HEK293 (cell line): Measurements from ENCODE around the gene MXI1.

ENCODE experiments used
- CTCF ChIA-PET: fragments of 350-600 bp; formaldehyde crosslinking; extraction: SDS; loops from one replicate; lab custom pipeline; 2021; ENCODE audit warnings: antibody characterized with exemption; lab: Yijun Ruan, JAX
- POLR2A ChIA-PET: fragments of 300-600 bp; formaldehyde crosslinking; extraction: SDS; loops from one replicate; lab custom pipeline; 2020; ENCODE audit warnings: antibody characterized with exemption, inconsistent platforms; lab: Yijun Ruan, JAX
- H3K27ac ChIP-seq: fragments of 200-500 bp; sonication (Bioruptor generic); 2 replicates; pipeline ENCODE4 v1.5.1; 2014; ENCODE audit warnings: low read depth, low read length, control low read depth, inconsistent platforms; ENCODE audit errors: extremely low read depth
- H3K36me3 ChIP-seq, 2 experiments: fragments of 200-500 bp in 1 of 2; sonication (Bioruptor generic) in 1 of 2; 1 replicate in 1 of 2; 2 replicates in 1 of 2; pipeline ENCODE4 v1.5.1; 2014 to 2017; ENCODE audit warnings: inconsistent platforms in 2 of 2, low read length in 2 of 2; ENCODE audit not compliant: control insufficient read depth in 2 of 2, insufficient read depth in 1 of 2
- H3K4me1 ChIP-seq: fragments of 200-500 bp; sonication (Bioruptor generic); 2 replicates; pipeline ENCODE4 v1.5.1; 2014; ENCODE audit warnings: mild to moderate bottlenecking, low read length, inconsistent platforms; ENCODE audit not compliant: control insufficient read depth, insufficient read depth
- H3K4me3 ChIP-seq: 2 replicates; pipeline ENCODE4 v1.5.1; 2011; ENCODE audit warnings: low read depth, mild to moderate bottlenecking, control low read depth, low read length, moderate library complexity
- H3K9me3 ChIP-seq: fragments of 200-500 bp; sonication (Bioruptor generic); 2 replicates; pipeline ENCODE4 v1.5.1; 2014; ENCODE audit warnings: low read depth, low read length, inconsistent platforms; ENCODE audit not compliant: control insufficient read depth, insufficient read depth
- FEZF1 ChIP-seq: fragments of 450-650 bp; formaldehyde crosslinking; IDR thresholded peaks from 2 replicates; pipeline ENCODE4 v1.5.1; 2016; ENCODE audit warnings: missing biosample characterization, missing genetic modification characterization
- GLIS1 ChIP-seq: fragments of 450-650 bp; formaldehyde crosslinking; IDR thresholded peaks from 2 replicates; pipeline ENCODE4 v1.5.1; 2016; ENCODE audit warnings: missing biosample characterization, missing genetic modification characterization
- KLF8 ChIP-seq: fragments of 450-650 bp; formaldehyde crosslinking; IDR thresholded peaks from 2 replicates; pipeline ENCODE4 v1.5.1; 2016; ENCODE audit warnings: missing biosample characterization, missing genetic modification characterization
- REPIN1 ChIP-seq: fragments of 450-650 bp; formaldehyde crosslinking; IDR thresholded peaks from 2 replicates; pipeline ENCODE4 v1.5.1; 2017; ENCODE audit warnings: missing biosample characterization, missing genetic modification characterization, low read depth
- ZFP69B ChIP-seq: fragments of 450-650 bp; formaldehyde crosslinking; IDR thresholded peaks from 2 replicates; pipeline ENCODE4 v1.5.1; 2016; ENCODE audit warnings: missing biosample characterization, missing genetic modification characterization
- ZNF155 ChIP-seq: fragments of 450-650 bp; formaldehyde crosslinking; IDR thresholded peaks from 2 replicates; pipeline ENCODE4 v1.5.1; 2016; ENCODE audit warnings: missing biosample characterization, missing genetic modification characterization
- ZNF157 ChIP-seq: fragments of 450-650 bp; formaldehyde crosslinking; IDR thresholded peaks from 2 replicates; pipeline ENCODE4 v1.5.1; 2016; ENCODE audit warnings: missing biosample characterization, missing genetic modification characterization
- ZNF211 ChIP-seq: fragments of 450-650 bp; formaldehyde crosslinking; IDR thresholded peaks from 2 replicates; pipeline ENCODE4 v1.5.1; 2016; ENCODE audit warnings: low read depth, missing biosample characterization, missing genetic modification characterization
- ZNF266 ChIP-seq: fragments of 450-650 bp; formaldehyde crosslinking; IDR thresholded peaks from 2 replicates; pipeline ENCODE4 v1.5.1; 2016; ENCODE audit warnings: missing biosample characterization, missing genetic modification characterization, low read depth
- ZNF366 ChIP-seq: fragments of 450-650 bp; formaldehyde crosslinking; conservative IDR thresholded peaks from 2 replicates; pipeline ENCODE4 v1.5.1; 2016; ENCODE audit warnings: missing biosample characterization, missing genetic modification characterization
- ZNF501 ChIP-seq: fragments of 450-650 bp; formaldehyde crosslinking; IDR thresholded peaks from 2 replicates; pipeline ENCODE4 v1.5.1; 2016; ENCODE audit warnings: missing biosample characterization, missing genetic modification characterization
- ZNF514 ChIP-seq: fragments of 450-650 bp; formaldehyde crosslinking; IDR thresholded peaks from 2 replicates; pipeline ENCODE4 v1.5.1; 2016; ENCODE audit warnings: missing biosample characterization, missing genetic modification characterization
- ZNF610 ChIP-seq: fragments of 450-650 bp; formaldehyde crosslinking; IDR thresholded peaks from 2 replicates; pipeline ENCODE4 v1.5.1; 2016; ENCODE audit warnings: missing biosample characterization, missing genetic modification characterization, borderline replicate concordance
- TF ChIP-seq, protein P1 (sequence below): fragments of 450-650 bp; formaldehyde crosslinking; IDR thresholded peaks from 2 replicates; pipeline ENCODE4 v1.5.1; 2016; ENCODE audit warnings: missing biosample characterization, missing genetic modification characterization
- TF ChIP-seq, protein P2 (sequence below): fragments of 450-650 bp; formaldehyde crosslinking; IDR thresholded peaks from 2 replicates; pipeline ENCODE4 v1.5.1; 2016; ENCODE audit warnings: missing biosample characterization, missing genetic modification characterization
- TF ChIP-seq, protein P3 (sequence below): fragments of 450-650 bp; formaldehyde crosslinking; IDR thresholded peaks from 2 replicates; pipeline ENCODE4 v1.5.1; 2017; ENCODE audit warnings: missing biosample characterization, missing genetic modification characterization
- TF ChIP-seq, protein P4 (sequence below): fragments of 450-650 bp; formaldehyde crosslinking; IDR thresholded peaks from 2 replicates; pipeline ENCODE4 v1.5.1; 2017; ENCODE audit warnings: missing biosample characterization, missing genetic modification characterization
- TF ChIP-seq, protein P5 (sequence below): fragments of 450-650 bp; IDR thresholded peaks from 2 replicates; pipeline ENCODE4 v1.5.1; 2018; ENCODE audit warnings: missing biosample characterization, mild to moderate bottlenecking, missing genetic modification characterization
- TF ChIP-seq, protein P6 (sequence below): fragments of 450-650 bp; formaldehyde crosslinking; IDR thresholded peaks from 2 replicates; pipeline ENCODE4 v1.5.1; 2016; ENCODE audit warnings: missing biosample characterization, missing genetic modification characterization
- TF ChIP-seq, protein P7 (sequence below): fragments of 450-650 bp; formaldehyde crosslinking; IDR thresholded peaks from 2 replicates; pipeline ENCODE4 v1.5.1; 2016; ENCODE audit warnings: missing biosample characterization, missing genetic modification characterization

The MXI1 gene

DNA sequence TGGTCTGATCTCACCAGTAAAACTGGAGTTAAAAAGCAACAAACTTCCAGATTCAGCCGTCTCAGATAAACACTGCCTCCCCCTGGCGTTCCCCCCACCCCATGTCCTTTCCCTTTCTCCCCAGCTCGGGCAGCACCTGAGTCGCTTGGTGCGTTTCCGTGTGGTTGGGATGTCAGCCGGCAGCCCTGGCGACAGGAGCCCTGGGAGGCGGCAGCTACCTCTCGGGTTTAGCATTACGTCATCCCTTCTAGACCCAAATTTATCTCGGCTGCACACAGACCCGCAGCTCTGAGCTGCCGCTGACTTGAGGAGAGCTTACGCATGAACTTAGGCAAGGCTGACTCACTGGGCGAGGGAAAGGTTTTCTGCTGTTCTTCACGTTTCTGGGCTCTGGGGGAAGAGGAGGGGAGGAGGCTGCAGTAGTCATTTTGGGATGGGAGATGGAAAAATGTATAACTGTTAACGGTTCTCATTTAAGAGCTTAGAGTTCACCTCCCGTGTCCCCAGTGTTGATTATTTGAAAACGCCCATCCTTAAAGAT lies 14.4 kb downstream of the MXI1 start (continued):
- TF ChIP-seq ZNF155 (no peak), ZNF366 (tag by site-specific recombination) (peak; percentile 86), ZNF501 (tag by site-specific recombination) (peak; percentile 75; the same call in 1 of the 2 replicates), ZNF157 (no peak), REPIN1 (tag by site-specific recombination) (no peak), KLF8 (tag by site-specific recombination) (peak; percentile 65; the same call in 1 of the 2 replicates), ZNF610 (peak; percentile 62; the same call in 1 of the 2 replicates), ZNF211 (no peak)
- TF ChIP-seq, protein P1, sequence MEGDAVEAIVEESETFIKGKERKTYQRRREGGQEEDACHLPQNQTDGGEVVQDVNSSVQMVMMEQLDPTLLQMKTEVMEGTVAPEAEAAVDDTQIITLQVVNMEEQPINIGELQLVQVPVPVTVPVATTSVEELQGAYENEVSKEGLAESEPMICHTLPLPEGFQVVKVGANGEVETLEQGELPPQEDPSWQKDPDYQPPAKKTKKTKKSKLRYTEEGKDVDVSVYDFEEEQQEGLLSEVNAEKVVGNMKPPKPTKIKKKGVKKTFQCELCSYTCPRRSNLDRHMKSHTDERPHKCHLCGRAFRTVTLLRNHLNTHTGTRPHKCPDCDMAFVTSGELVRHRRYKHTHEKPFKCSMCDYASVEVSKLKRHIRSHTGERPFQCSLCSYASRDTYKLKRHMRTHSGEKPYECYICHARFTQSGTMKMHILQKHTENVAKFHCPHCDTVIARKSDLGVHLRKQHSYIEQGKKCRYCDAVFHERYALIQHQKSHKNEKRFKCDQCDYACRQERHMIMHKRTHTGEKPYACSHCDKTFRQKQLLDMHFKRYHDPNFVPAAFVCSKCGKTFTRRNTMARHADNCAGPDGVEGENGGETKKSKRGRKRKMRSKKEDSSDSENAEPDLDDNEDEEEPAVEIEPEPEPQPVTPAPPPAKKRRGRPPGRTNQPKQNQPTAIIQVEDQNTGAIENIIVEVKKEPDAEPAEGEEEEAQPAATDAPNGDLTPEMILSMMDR: peak; percentile 78
- TF ChIP-seq, protein P2, sequence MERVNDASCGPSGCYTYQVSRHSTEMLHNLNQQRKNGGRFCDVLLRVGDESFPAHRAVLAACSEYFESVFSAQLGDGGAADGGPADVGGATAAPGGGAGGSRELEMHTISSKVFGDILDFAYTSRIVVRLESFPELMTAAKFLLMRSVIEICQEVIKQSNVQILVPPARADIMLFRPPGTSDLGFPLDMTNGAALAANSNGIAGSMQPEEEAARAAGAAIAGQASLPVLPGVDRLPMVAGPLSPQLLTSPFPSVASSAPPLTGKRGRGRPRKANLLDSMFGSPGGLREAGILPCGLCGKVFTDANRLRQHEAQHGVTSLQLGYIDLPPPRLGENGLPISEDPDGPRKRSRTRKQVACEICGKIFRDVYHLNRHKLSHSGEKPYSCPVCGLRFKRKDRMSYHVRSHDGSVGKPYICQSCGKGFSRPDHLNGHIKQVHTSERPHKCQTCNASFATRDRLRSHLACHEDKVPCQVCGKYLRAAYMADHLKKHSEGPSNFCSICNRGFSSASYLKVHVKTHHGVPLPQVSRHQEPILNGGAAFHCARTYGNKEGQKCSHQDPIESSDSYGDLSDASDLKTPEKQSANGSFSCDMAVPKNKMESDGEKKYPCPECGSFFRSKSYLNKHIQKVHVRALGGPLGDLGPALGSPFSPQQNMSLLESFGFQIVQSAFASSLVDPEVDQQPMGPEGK: peak; percentile 86

DNA sequence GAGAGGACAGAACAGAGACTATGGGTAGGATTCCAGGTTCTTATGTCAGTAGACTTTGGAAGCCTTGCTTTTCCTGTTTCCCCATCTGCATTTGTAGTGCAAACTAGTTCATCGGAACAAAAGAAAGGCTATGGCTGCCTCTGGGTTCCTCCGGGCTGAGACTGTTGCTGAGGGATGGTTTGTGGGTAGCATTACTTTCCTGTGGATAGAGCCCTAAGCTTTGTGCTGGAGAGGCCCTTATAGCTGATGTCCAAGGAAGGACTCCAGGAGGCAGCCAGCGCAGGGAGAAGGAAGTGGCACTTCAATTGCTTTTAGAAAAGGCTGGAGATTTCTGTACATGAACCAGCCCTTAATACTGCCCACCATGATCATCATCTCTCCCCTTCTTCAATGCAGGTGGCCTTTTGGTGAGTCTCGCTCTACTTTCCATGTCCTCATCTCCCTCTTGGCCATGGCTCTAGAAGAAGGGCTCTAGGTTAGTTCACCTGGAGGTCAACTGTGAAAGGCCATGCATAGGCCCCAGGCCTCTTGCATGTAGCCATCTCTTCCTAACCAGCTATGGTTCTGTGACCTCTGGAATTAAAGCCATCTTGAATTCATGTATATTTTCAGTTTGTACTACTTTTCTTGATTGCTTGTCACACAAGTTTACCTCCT lies 15.4 kb downstream of the MXI1 start:
- Histone ChIP-seq H3K4me1 (peaks cover 7% of the 10 kb centered on the region), H3K4me3 (no peak overlapping the region)
- TF ChIP-seq, protein P3, sequence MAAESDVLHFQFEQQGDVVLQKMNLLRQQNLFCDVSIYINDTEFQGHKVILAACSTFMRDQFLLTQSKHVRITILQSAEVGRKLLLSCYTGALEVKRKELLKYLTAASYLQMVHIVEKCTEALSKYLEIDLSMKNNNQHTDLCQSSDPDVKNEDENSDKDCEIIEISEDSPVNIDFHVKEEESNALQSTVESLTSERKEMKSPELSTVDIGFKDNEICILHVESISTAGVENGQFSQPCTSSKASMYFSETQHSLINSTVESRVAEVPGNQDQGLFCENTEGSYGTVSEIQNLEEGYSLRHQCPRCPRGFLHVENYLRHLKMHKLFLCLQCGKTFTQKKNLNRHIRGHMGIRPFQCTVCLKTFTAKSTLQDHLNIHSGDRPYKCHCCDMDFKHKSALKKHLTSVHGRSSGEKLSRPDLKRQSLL (tag by site-specific recombination): peak; percentile 74; the same call in 1 of the 2 replicates
- TF ChIP-seq, protein P4, sequence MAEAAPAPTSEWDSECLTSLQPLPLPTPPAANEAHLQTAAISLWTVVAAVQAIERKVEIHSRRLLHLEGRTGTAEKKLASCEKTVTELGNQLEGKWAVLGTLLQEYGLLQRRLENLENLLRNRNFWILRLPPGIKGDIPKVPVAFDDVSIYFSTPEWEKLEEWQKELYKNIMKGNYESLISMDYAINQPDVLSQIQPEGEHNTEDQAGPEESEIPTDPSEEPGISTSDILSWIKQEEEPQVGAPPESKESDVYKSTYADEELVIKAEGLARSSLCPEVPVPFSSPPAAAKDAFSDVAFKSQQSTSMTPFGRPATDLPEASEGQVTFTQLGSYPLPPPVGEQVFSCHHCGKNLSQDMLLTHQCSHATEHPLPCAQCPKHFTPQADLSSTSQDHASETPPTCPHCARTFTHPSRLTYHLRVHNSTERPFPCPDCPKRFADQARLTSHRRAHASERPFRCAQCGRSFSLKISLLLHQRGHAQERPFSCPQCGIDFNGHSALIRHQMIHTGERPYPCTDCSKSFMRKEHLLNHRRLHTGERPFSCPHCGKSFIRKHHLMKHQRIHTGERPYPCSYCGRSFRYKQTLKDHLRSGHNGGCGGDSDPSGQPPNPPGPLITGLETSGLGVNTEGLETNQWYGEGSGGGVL (tag by site-specific recombination): no peak
- TF ChIP-seq, all 188 proteins: peak for 1
- H3K9me3 ChIP-seq: no peaks in the 10 kb centered on the region
- no peaks in the 10 kb centered on the region for H3K36me3 ChIP-seq
- no peak overlapping the region for H3K27ac ChIP-seq
- ChIA-PET CTCF (interaction anchor here (1.5 to 5.1 kb wide), 5 partner anchors 10 to 87 kb away, joined by 3 to 70 read pairs (median 14); partner anchors contain the start of gene MXI1), POLR2A (interaction anchor here (1.2 to 5.3 kb wide), 2 partner anchors 13 to 339 kb away, joined by 3 to 75 read pairs; no protein-coding TSS in a partner anchor)

DNA sequence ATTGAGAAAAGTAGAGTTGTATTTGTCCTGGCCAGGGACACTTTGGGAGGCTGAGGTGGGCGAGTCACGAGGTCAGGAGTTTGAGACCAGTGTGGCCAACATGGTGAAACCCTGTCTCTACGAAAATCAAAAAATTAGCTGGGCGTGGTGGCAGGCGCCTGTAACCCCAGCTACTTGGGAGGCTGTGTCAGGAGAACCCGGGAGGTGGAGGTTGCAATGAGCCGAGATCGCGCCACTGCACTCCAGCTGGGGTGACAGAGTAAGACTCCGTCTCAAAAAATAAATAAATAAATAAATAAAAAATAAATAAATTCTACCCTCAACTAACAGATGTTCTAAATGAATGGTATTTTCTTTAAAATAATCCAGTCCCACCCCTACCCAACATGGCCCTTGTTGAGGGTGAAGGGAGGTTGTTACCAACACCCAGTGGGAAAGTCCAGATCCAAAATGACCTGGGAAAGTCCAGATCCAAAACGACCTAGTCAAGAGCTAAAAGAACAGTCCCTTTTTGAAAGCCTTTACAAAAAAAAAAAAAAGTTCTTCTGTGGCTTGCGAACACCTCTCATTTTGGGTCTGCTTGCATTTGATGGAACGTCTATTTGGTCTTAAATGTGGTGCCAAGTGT lies 16.0 kb downstream of the MXI1 start:
- ChIA-PET POLR2A (interaction anchor here (5.3 kb wide), 1 partner anchor 13 kb away, joined by 75 read pairs; no protein-coding TSS in a partner anchor), CTCF (interaction anchor here (0.6 to 5.1 kb wide), 8 partner anchors 10 to 247 kb away, joined by 3 to 70 read pairs (median 9); partner anchors contain the start of gene MXI1)
- Histone ChIP-seq H3K36me3 (peaks cover under 1 to 4% of the 10 kb centered on the region in 2 experiments; a peak in 1 of 3 replicates), H3K9me3 (no peaks in the 10 kb centered on the region), H3K4me1 (peaks cover 7% of the 10 kb centered on the region), H3K27ac (no peak overlapping the region), H3K4me3 (no peak overlapping the region)
- no peak for TF ChIP-seq ZFP69B (tag by site-specific recombination)
- TF ChIP-seq FEZF1 (tag by site-specific recombination): no peak
- TF ChIP-seq GLIS1 (tag by site-specific recombination): no peak
- TF ChIP-seq, protein P5, sequence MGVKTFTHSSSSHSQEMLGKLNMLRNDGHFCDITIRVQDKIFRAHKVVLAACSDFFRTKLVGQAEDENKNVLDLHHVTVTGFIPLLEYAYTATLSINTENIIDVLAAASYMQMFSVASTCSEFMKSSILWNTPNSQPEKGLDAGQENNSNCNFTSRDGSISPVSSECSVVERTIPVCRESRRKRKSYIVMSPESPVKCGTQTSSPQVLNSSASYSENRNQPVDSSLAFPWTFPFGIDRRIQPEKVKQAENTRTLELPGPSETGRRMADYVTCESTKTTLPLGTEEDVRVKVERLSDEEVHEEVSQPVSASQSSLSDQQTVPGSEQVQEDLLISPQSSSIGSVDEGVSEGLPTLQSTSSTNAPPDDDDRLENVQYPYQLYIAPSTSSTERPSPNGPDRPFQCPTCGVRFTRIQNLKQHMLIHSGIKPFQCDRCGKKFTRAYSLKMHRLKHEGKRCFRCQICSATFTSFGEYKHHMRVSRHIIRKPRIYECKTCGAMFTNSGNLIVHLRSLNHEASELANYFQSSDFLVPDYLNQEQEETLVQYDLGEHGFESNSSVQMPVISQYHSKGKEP (tag by site-specific recombination): no peak
- TF ChIP-seq, protein P6, sequence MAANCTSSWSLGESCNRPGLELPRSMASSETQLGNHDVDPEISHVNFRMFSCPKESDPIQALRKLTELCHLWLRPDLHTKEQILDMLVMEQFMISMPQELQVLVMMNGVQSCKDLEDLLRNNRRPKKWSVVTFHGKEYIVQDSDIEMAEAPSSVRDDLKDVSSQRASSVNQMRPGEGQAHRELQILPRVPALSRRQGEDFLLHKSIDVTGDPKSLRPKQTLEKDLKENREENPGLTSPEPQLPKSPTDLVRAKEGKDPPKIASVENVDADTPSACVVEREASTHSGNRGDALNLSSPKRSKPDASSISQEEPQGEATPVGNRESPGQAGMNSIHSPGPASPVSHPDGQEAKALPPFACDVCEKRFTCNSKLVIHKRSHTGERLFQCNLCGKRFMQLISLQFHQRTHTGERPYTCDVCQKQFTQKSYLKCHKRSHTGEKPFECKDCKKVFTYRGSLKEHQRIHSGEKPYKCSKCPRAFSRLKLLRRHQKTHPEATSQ (tag by site-specific recombination): no peak
- TF ChIP-seq, protein P7, sequence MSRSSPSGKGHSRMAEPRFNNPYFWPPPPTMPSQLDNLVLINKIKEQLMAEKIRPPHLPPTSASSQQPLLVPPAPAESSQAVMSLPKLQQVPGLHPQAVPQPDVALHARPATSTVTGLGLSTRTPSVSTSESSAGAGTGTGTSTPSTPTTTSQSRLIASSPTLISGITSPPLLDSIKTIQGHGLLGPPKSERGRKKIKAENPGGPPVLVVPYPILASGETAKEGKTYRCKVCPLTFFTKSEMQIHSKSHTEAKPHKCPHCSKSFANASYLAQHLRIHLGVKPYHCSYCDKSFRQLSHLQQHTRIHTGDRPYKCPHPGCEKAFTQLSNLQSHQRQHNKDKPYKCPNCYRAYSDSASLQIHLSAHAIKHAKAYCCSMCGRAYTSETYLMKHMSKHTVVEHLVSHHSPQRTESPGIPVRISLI: no peak
- TF ChIP-seq ZNF514 (tag by site-specific recombination): no peak
- TF ChIP-seq ZNF266 (tag by site-specific recombination): no peak
